ENCODE results near the gene HIVEP3. TPM values are rescaled to one million over a fixed set of nuclear protein-coding genes. Genes with fewer than 3 reads are reported as not detected.

HIVEP3 gene
- total RNA-seq, 2 donors from 2014 or later: 0.13 to 0.99 TPM

GRCh38 chr1:41735631-41736260 is 183.0 kb downstream of the HIVEP3 start:
- H3K4me1 ChIP-seq (ENCODE audit: control insufficient read depth, insufficient read depth, low read length): no peaks in the 10 kb centered on the region
- no peak overlapping the region for H3K4me3 ChIP-seq (ENCODE audit: low read length)
- H3K27ac ChIP-seq (ENCODE audit: low read depth, low read length): no peak overlapping the region
- H3K36me3 ChIP-seq (ENCODE audit: control insufficient read depth, insufficient read depth, low read length): no peaks in the 10 kb centered on the region
- H3K4me3 Mint-ChIP-seq: no peak overlapping the region
- no peaks in the 10 kb centered on the region for H3K9me3 Mint-ChIP-seq
- TF ChIP-seq CTCF (conservative IDR thresholded peaks at IDR 0.05): no peak
- H3K9ac ChIP-seq (ENCODE audit: extremely low read depth, low read length, poor library complexity, severe bottlenecking): no peak overlapping the region
- no peaks in the 10 kb centered on the region for H3K36me3 Mint-ChIP-seq (ENCODE audit: low read depth)
- peaks cover 4% of the 10 kb centered on the region for H3K4me1 Mint-ChIP-seq
- H3K9me3 ChIP-seq (ENCODE audit: control insufficient read depth, low read length): no peaks in the 10 kb centered on the region
- no peak for DNase-seq
- peaks cover 4% of the 10 kb centered on the region for H3K27me3 Mint-ChIP-seq (ENCODE audit: insufficient read depth)
- no peak overlapping the region for H3K27ac Mint-ChIP-seq
- WGBS, 2 experiments (ENCODE audit: insufficient coverage in 1 of 2, insufficient read length in 1 of 2): 72 to 82% methylated on average over 5 to 13 of the region's 13 CpGs
- H3K27me3 ChIP-seq (ENCODE audit: control insufficient read depth, insufficient read depth, low read length, poor library complexity, severe bottlenecking): no peaks in the 10 kb centered on the region

DNA sequence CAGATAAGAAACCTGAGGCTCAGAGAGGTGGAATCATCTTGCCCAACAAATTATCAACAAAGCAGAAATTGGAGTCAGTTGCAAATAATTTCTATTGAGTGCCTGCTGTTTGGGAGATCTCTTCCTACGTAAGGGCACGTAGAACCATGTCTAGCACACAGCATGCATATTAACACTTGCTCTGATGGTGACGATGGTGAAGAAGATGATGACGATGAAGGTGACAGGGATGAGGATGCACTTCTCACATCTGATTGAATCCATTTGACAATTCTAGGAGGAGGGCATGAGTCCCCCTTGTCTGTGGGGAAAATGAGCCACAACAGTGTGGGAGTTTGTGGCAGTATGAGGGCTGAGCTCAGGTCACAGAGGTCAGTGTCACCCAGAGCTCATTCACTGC is 183.6 kb downstream of the HIVEP3 start:
- H3K4me1 ChIP-seq (ENCODE audit: control insufficient read depth, insufficient read depth, low read length): no peaks in the 10 kb centered on the region
- Mint-ChIP-seq H3K9me3 (no peaks in the 10 kb centered on the region), H3K36me3 (ENCODE audit: low read depth) (no peaks in the 10 kb centered on the region), H3K27me3 (ENCODE audit: insufficient read depth) (peaks cover 4% of the 10 kb centered on the region), H3K4me3 (no peak overlapping the region), H3K27ac (no peak overlapping the region), H3K4me1 (peaks cover 4% of the 10 kb centered on the region)
- no peak for TF ChIP-seq CTCF (conservative IDR thresholded peaks at IDR 0.05)
- no peak overlapping the region for H3K4me3 ChIP-seq (ENCODE audit: low read length)
- H3K27me3 ChIP-seq (ENCODE audit: control insufficient read depth, insufficient read depth, low read length, poor library complexity, severe bottlenecking): no peaks in the 10 kb centered on the region
- no peaks in the 10 kb centered on the region for H3K36me3 ChIP-seq (ENCODE audit: control insufficient read depth, insufficient read depth, low read length)
- DNase-seq: no peak
- 87 to 92% methylated on average over 4 of the region's 4 CpGs for WGBS, 2 experiments (ENCODE audit: insufficient coverage in 1 of 2, insufficient read length in 1 of 2)
- H3K9me3 ChIP-seq (ENCODE audit: control insufficient read depth, low read length): no peaks in the 10 kb centered on the region
- no peak overlapping the region for H3K9ac ChIP-seq (ENCODE audit: extremely low read depth, low read length, poor library complexity, severe bottlenecking)
- no peak overlapping the region for H3K27ac ChIP-seq (ENCODE audit: low read depth, low read length)

GRCh38 chr1:41734201-41734970 is 184.3 kb downstream of the HIVEP3 start:
- Histone ChIP-seq H3K27me3 (ENCODE audit: control insufficient read depth, insufficient read depth, low read length, poor library complexity, severe bottlenecking) (no peaks in the 10 kb centered on the region), H3K4me3 (ENCODE audit: low read length) (no peak overlapping the region), H3K4me1 (ENCODE audit: control insufficient read depth, insufficient read depth, low read length) (no peaks in the 10 kb centered on the region), H3K9ac (ENCODE audit: extremely low read depth, low read length, poor library complexity, severe bottlenecking) (no peak overlapping the region), H3K36me3 (ENCODE audit: control insufficient read depth, insufficient read depth, low read length) (no peaks in the 10 kb centered on the region), H3K27ac (ENCODE audit: low read depth, low read length) (no peak overlapping the region), H3K9me3 (ENCODE audit: control insufficient read depth, low read length) (no peaks in the 10 kb centered on the region)
- no peaks in the 10 kb centered on the region for H3K36me3 Mint-ChIP-seq (ENCODE audit: low read depth)
- TF ChIP-seq CTCF (conservative IDR thresholded peaks at IDR 0.05): no peak
- H3K4me1 Mint-ChIP-seq: peaks cover 4% of the 10 kb centered on the region
- no peaks in the 10 kb centered on the region for H3K9me3 Mint-ChIP-seq
- no peak for DNase-seq
- no peak overlapping the region for H3K27ac Mint-ChIP-seq
- WGBS, 2 experiments (ENCODE audit: insufficient coverage in 1 of 2, insufficient read length in 1 of 2): 93 to 95% methylated on average over 8 to 11 of the region's 11 CpGs
- H3K27me3 Mint-ChIP-seq (ENCODE audit: insufficient read depth): peaks cover 4% of the 10 kb centered on the region
- no peak overlapping the region for H3K4me3 Mint-ChIP-seq
